Activated CD4-positive, alpha-beta T cell treated with anti-CD3 and anti-CD28 coated beads for 24 hours (primary cell): Measurements from ENCODE around the gene FGF4.

Source experiments
- DNase-seq, 2 donors: peaks; one replicate each; pipeline ENCODE4 v3.0.0-alpha.2; 2020; ENCODE audit warnings: low read depth in 2 of 2

The FGF4 gene, protein sequence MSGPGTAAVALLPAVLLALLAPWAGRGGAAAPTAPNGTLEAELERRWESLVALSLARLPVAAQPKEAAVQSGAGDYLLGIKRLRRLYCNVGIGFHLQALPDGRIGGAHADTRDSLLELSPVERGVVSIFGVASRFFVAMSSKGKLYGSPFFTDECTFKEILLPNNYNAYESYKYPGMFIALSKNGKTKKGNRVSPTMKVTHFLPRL

DNA sequence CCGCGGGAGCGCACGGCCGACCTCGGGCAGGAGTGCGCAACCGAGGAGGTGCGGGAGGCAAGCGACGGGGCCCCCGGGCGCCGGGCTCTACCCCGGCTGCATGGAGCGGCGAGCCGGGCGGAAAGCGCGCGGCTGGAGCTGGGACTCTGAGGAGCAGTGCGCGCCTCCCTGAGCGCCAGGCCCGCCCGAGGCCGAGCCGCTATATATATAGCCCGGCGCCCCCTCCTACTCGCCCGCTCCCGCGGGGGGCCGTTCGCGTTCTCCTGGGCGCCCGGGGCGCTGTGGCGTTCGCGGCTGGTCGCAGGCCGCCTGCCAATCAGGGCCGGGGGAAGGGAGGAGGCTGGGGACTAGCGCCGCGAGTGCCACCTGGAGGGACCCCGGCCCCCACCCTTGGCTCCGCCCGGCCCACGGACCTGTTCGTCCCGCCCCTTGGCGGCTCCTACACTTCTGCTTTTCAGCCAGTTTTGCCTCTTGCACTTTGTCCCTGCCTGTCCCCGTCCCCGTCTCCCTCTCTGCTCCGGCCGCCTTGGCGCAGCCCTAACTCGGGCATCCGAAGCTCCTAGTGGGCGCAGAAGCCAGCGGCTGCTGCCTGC lies at the start of gene FGF4:
TSS of gene FGF4 (minus strand) at position 179 of the 593 bp plus-strand sequence. CDS start 257 bp downstream, outside the sequence.
- no peak for DNase-seq

DNA sequence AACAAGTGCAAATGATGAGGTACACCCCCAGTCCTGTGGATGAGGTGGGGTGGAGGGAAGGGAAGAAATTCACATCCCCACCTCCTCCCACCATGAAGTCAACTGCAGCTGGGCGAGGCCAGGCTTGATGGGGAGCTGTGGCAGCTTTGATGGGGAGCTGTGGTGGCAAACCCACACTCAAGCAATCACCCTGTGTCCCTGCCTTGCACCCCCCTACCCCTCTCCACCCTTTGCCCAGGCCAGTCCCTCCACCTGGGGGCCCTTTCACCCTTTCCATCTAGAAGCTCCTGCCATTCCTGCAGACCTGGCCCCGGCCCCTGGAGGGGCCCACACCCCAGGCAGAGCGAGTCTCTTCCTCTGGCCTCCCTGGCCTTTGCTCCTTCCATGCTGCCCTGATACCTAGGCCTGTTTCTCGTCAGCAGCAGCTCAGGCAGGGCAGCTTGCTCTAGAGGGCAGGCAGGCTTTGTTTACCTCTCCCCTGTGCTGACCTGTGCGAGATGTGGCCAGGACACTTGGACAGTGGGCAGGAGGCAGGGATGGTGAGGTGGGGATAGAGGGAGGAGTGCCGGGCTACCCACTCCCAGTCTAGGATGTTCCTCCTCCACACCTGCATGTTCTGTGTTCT lies 48.6 kb upstream of the FGF4 start:
- no peak for DNase-seq

DNA sequence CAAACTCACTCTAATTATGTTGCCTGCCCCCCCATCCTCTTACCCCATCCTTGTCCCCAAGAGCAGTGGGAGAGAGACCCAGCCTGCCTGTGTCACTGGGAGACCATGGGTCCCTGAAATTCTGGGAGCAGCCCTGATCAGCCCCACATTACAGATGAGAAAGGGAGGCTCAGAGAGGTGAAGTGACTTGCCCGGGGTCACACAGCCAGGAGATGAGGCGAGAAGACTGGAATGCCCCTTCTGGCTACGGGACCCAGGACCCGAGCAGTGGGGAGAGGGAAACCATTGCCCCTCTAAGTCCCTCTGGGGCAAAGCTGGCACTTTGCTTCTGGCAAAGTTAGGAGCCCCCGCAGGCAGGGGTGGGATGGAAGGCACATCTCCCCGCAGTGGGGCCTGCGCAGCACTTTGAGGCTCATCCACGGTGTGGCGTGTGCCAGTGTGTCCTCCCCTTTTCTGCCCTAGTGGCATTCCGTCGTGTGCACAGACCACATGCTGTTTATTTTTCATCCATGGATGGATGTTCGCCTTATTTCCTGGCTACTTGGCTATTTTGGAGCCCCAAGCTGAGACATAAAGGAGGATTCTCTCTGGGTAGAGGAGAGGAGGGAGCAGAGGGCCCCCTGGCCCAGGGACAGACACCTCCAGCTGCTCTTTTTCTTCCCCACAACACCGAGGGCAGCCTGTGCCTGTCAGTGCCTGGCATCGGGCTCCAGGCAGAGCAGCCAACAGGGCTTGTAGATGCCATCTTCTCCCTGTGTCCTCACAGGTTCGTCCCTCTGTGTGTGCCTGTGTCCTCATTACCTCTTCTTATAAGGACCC lies 47.7 kb upstream of the FGF4 start:
- no peak for DNase-seq

DNA sequence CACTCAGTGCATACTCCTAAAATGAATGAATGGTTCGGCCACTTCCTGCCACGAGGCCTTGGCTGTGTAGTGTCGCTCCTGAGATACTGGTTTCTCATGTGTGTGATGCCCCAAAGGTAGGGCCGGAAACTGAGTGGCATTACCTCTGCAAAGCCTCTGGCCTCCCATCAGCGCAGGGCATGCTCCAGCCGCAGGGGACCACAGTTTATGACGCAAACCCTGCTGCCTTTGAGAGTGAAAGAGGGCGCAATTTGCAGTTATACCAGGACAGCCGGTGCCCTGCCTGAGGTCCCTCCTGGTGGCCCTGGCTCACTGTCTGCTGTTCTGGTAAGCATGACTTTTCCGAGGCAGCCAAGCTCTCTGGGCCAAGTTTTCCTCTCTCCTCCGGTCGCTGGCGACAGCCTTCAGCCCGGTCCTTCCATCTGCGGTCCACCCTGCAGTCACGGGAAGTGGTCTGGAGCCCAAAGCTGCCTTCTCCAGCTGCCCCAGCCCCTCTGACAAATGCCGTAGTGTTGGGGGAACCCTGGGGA lies 46.4 kb upstream of the FGF4 start:
- no peak for DNase-seq

DNA sequence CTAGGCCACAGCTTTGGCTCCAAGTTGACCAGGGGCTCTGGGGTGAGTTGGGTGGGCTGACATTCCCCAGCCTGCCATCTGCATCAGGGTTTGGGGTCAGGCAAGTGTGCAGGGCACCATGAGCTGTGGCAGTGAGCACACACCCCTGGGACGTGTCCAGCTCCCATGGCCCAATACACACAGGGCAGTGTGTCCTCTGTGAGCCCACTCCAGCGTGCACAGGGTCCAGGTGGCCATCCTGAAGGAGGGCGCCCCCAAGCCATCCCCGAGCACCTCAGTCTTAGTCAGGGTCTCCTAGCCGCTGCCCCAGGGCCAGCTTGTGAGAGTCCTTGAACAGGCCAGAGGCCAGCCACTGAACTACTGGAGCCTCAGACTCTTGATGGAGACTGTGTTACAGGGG lies 45.3 kb upstream of the FGF4 start:
- DNase-seq = no peak

DNA sequence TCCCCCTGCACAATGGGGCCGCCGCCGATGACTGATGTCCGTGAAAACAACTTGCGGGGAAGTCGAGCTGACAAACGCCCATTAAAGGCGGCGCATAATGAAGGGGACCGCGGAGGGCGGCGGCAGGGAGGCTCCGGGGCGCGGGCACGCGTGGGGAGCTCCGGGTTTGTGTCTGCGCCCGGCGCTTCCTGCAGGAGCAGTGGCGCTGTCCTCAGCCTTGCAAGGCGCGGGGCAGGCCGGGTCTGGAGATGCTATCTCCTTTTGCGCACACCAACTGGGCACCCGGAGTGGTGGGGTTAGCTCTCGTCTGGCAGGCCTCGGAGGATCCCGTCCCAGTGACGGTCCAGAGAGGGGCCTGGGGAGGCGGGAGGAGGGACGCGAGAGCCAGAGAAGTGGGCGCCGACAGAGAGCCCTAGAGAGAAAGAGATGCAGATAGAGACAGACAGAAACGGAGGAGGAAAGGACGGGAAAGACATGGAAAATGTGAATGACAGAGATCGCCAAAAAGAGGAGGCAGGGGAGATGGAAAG lies 44.5 kb upstream of the FGF4 start:
- DNase-seq = no peak

DNA sequence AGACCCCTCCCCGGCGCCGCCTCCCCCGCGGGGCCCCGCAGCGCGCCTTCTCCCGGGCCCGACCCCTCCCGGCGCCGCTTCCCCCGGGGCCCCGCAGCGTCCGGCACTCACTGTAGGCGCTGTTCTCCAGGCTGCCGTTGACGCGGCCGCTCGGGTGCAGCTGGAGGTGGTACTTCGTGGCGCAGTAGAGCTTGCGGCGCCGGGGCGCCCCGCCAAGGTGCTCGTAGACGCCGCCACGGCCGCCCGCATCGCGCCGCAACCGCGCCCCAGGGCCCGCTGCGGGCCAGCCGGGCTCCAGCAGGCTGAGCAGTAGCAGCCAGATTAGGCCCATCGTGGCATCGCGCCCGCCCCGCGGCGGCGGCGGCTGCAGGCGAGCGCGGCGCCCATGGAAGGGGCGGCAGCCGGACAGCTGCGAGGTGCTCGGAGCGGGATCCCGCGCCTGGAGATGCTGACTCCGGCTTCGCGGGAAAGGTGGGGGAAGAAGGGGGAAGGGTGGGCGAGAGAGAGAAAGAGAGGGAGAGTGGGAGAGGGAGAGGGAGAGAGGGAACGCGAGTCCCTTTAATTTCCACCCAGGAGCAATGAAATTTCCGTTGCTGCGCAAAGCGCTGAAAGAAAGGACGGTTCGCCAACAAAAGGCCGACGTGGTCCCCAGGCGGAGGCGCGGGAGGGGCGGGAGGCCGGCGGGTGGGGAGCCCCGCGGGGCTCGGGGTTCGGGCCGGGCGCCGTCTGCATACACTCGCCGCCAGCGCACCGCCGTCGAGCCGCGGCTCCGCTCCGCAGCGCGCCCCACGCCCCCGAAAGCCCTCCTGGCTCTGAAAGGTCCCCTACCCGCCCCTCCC lies 43.7 kb upstream of the FGF4 start, which contains the start of gene FGF3:
TSS of gene FGF3 (minus strand) at position 814 of the 839 bp plus-strand sequence. CDS start at position 331, 483 bp downstream.
- no peak for DNase-seq

DNA sequence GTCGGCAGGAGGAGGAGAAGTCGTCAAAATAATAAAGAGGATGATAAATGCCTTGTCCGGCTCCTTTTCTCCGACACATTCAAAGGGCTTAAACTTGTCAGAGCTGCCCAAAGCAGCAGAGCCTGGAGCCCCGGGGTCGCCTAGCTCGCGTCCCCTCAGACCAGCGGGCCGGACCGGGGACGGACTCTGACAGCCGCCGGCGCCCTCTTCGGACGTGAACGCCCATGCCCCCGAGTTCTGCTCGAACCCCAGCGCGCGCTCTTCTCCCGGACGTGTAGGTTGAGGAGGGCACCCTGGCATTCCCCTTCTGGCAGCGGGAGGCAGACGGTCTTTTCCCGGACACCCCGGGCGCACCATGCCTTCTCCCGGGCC lies 43.1 kb upstream of the FGF4 start:
- no peak for DNase-seq

DNA sequence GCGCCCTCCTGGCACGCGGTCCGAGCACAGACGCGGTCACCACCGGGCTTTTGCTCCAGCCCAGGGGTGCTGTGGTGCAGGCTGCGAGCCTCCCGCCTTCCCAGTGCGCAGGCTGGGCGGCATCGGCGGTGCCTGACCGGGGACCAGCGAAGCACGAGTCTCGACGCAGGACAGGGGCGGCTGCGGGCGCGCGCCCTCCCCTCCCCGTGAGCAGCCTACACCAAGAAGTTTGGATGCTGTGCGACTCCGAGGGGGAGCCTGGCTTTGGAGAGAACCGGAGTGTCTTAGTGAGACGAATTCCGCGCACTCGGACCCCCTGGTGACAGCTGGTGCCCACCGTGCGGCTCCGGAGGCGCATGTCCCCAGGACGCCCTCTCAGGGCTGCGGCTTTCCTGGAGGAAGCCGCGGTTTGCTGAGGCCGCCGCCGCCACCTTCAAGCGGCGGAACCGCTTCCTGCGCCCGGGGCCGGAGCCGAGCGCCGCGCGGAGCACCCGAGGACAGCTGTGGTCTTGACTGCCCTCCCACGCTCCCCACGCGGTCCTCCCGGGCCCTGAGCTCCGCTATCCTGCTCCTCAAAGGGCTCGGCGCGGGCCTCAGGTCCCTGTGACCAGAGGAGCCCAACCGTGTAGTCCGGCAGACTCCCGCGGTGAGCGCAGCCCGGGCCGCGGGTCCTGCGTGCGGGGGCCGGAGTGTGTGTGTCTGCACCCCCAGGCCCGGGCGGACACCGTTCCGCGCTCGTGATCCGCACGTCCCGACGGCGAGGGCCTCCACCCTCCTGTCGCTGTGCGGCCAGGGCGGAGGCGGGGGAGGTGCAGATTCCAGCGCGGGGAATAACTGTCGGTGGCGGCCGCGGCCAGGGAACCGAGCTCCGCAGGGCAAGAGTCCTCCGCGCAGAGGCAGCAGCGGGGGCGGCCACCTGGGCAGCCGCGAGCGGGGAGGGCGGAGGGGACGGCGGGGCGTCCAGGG lies 42.4 kb upstream of the FGF4 start:
- no peak for DNase-seq

DNA sequence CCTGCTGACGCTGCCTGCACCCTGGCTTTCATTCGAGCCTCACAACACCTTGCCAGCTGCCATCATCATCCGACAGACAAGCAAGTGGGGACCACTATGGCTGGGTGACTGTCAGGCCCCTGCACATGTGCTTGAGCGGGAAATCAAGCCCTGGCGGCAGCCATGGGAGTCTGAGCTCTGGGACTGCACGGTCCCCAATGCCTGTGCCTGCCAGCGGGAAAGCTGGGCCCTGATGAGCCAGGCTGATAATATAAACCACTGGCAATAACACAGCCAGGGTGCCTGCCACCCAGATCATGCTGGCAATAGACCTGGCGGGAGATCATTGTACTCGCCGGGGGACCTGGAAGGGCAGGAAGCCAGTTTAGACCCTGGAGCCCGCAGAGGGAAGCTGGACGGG lies 41.5 kb upstream of the FGF4 start:
- no peak for DNase-seq

DNA sequence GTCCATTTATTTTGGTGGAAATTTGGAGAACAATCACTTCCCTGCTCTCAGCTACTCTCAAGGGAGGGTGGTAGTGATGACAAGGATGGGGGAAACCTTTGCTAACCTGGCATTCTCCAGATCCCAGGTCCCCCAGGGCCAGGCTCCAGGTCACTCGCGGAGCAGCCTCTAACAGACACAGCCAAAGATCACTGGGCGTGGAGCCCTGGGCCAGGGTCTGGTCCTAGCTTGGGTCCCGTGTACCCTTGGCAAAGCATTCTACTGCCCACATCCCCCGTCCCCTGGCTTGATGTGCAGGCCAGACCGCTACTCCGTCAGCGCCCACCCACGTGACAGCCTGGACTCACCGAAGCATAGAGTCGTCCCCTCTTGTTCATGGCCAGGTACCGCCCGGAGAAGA lies 40.8 kb upstream of the FGF4 start:
- DNase-seq = no peak

DNA sequence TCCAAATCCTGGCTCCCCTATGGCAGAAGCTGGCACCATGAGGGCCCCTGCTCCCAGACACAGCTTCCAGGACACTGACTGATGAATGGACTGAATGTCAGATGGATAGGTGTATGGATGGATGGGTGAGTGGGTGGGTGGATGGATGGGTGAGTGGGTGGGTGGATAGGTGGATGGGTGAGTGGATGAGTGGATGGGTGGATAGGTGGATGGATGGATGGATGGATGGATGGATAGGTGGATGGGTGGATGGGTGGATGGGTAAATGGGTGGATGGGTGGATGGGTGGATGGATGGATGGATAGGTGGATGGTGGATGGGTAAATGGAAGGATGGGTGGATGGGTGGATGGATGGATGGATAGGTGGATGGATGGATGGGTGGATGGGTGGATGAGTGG lies 39.8 kb upstream of the FGF4 start:
- DNase-seq = no peak

DNA sequence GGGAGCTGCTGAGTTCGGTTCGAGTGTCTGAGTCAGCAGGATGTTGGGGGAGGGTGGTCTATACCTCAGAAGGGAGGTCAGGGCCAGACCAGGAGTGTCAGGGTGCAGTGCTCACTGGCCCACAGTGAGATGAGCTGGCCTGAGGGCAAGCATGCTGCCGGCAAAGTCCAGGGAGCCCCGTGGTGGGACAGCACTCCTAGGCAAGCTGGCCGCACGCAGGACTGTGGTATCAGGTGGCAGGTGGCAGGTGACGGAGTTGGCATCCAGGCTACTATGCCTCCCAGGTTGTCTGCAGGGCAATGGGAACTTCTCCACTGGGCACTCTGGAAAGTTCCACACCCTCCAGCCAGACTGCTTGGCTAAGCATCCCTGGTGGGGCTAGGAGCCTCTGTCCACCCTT lies 39.3 kb upstream of the FGF4 start:
- no peak for DNase-seq

DNA sequence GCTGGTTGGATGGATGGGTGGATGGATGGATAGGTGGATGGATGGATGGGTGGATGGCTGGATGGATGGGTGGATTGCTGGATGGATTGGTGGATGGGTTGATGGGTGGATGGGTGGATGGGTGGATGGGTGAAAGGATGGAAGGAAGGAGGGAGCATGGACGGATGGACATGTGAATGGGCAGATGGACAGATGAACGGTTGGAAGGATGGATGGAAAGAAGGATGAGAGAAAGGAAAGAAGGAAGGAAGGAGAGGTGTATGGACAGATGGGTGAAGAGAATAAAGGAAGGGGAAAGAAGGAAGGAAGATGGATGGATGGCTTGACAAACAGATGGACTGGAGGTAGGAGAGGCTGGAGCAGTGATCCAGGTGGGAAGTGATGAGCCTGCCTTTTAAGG lies 38.7 kb upstream of the FGF4 start:
- no peak for DNase-seq

DNA sequence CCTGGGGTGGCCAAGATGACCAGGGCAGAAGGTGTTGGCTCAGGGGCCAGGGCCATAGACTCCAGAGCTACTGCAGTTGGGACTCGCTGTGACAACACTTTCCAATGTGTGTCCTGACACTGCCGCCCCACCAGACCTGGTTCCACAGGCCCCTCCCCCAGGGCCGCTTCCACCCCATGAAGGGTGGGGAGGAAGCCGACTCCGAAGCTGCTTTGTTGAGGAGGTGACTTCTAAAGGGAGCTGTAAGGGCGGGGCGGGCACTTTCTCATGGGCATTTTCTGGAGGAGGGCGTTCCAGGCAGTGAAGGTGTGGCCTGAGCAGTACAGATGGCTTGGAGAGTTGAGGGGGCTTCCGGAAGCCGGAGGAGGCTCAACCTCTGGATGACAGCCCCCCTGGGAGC lies 37.8 kb upstream of the FGF4 start:
- DNase-seq = no peak

DNA sequence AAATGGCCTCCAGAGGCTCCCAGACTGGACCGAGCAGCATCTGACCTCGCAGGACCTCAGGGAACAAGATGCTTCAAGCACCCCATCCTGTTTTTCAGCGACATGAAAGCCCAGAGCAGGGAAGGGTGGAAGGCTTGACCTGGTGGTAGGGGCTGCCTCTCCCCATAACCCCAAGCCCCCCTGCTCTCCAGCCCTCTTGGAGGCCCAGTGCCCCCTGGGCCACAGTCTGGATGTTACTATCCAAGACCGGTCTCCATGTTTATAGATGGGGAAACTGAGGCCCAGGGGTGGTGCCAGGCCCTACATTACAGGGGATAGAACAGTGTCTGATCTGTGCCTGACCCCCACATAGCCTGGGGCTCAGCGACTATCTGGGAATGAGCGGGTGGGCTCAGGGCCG lies 37.1 kb upstream of the FGF4 start:
- DNase-seq = no peak

DNA sequence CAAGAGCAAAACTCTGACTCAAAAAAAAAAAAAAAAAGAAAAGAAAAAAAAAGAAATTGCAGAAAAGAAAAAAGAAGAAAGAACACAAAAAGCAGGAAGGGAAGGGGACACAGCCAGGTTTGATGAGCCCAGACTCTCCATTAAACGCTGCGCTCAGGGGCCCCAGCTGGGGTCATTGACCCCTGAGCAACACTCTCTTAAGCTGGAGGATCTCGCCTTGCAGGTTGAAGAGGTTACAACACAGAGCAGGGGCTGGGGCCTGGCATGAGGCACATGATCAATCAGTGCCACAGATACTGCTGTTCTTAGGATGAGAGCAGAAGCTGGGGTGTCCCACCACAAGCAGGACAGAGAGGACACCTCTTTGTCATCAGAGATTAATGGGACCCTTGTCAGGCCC lies 36.3 kb upstream of the FGF4 start:
- DNase-seq = no peak

DNA sequence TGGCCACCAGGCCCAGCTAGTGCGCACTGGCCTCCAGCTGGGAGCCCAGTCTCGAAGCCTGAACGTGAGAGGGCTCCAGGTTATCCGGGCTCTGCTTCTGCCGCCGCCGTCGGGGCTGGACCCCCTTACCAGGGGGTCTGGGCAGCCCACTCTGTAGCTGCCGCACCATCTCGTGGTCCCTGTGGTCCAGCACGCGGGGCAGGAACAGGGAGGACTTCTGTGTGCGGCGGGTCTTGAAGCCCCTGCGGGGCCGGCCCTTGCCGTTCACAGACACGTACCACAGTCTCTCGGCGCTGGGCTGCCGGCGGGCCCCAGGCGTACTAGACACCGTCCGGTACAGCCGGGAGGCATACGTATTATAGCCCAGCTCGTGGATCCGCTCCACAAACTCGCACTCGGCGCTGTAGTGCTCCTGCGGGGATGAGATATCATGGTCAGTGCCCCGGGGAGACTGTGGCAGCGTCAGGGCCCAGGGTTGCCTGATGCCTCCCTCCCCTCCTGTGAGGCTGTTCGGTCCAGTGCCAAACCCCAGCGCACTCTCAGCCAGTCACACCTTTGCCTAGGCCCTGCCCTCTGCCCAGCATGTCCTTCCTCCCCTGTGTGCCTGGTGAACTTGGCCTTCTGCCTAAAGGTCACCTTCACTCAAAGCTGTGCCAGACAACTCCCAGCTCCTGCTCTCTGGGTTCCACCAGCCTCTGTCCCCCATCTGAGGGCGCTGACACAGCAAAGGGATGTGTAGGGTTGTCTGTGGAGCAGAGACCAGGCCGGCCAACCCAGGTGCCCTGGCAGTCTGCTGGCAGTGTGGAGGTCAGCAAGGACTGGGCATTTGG lies 35.4 kb upstream of the FGF4 start:
- DNase-seq = no peak

DNA sequence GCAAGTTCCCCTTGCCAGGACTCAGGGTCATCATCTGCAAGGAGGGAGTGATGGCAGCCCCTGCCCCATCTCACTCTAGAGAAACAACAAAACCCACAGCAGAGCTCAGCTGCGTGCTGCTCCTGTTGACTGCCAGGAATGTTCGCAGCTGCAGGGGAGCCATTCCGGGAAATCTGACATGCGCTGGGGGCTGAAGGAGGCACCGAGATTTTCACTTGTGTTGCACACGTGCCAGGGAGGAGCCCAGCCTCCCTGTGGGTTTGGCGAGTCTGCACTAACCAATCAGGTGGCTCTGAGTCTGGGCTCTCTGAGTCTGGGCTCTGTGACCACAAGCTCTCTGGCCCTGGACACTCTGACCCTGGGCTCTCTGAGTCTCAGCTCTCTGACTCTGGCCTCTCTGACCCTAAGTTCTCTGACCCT lies 33.5 kb upstream of the FGF4 start:
- no peak for DNase-seq
